HepG2 (cell line): ENCODE results near the gene THRB. TPM values are rescaled to one million over a fixed set of nuclear protein-coding genes. Genes with fewer than 3 reads are reported as not detected.
A peak's percentile ranks its signal among the peaks of the same experiment; 100 is the strongest.

Experiments
- FOXP4 ChIP-seq: sonication (generic); formaldehyde crosslinking; IDR thresholded peaks from 2 replicates; pipeline ENCODE4 v1.4.0; 2020; ENCODE audit warnings: missing genetic modification reagents
- HES4 ChIP-seq: sonication (generic); formaldehyde crosslinking; IDR thresholded peaks from 2 replicates; pipeline ENCODE4 v1.9.0; 2021; ENCODE audit warnings: mild to moderate bottlenecking, missing genetic modification reagents, borderline replicate concordance
- HNRNPL ChIP-seq: fragments of 200-400 bp; formaldehyde crosslinking; IDR thresholded peaks from 2 replicates; pipeline ENCODE4 v1.6.1; 2017; ENCODE audit warnings: mild to moderate bottlenecking, low read depth, low read length
- MED8 ChIP-seq: sonication (generic); formaldehyde crosslinking; IDR thresholded peaks from 2 replicates; pipeline ENCODE4 v1.8.1; 2023; ENCODE audit warnings: mild to moderate bottlenecking, missing genetic modification reagents; ENCODE audit not compliant: insufficient replicate concordance
- MEIS2 ChIP-seq: sonication (generic); formaldehyde crosslinking; IDR thresholded peaks from 2 replicates; pipeline ENCODE4 v1.9.0; 2021; ENCODE audit warnings: mild to moderate bottlenecking, missing genetic modification reagents
- NFIC ChIP-seq: IDR thresholded peaks from 2 replicates; pipeline ENCODE4 v1.6.1; 2012; ENCODE audit warnings: mild to moderate bottlenecking, low read length, inconsistent platforms
- PHF8 ChIP-seq: sonication (generic); formaldehyde crosslinking; IDR thresholded peaks from 2 replicates; pipeline ENCODE4 v1.5.0; 2020; ENCODE audit warnings: missing genetic modification reagents
- PPARG ChIP-seq: conservative IDR thresholded peaks from 2 replicates; pipeline ENCODE4 v1.6.1; 2016; ENCODE audit warnings: missing biosample characterization, missing genetic modification reagents
- SNAPC4 ChIP-seq: sonication (generic); formaldehyde crosslinking; IDR thresholded peaks from 2 replicates; pipeline ENCODE4 v1.4.0; 2020; ENCODE audit warnings: mild to moderate bottlenecking, missing genetic modification reagents
- TFE3 ChIP-seq: IDR thresholded peaks from 2 replicates; pipeline ENCODE4 v1.6.1; 2016
- ZBTB2 ChIP-seq: sonication (generic); formaldehyde crosslinking; IDR thresholded peaks from 2 replicates; pipeline ENCODE4 v1.8.0; 2022; ENCODE audit warnings: low read depth, missing genetic modification reagents
- ZHX1 ChIP-seq: sonication (generic); formaldehyde crosslinking; IDR thresholded peaks from 2 replicates; pipeline ENCODE4 v1.8.1; 2022; ENCODE audit warnings: low read depth, mild to moderate bottlenecking, missing genetic modification reagents
- ZNF597 ChIP-seq: sonication (generic); formaldehyde crosslinking; IDR thresholded peaks from 2 replicates; pipeline ENCODE4 v1.5.0; 2020; ENCODE audit warnings: missing genetic modification reagents
- polyA plus RNA-seq, 8 experiments: library from polyadenylated mRNA; depleted of rRNA in 3 of 8; stranded (reverse) in 7 of 8; unstranded in 1 of 8; fragments of >200 nt; fragmentation: Illumina TruSeq in 4 of 8; extraction: Trizol in 4 of 8; gene quantifications; 2 replicates each; pipeline versions ENCODE4 v1.2.1 to v1.2.3, GENCODE V29; 2011 to 2016; ENCODE audit warnings: low read depth in 4 of 8, missing spikeins in 1 of 8, mixed read lengths in 1 of 8; ENCODE audit not compliant: insufficient read depth in 1 of 8
- total RNA-seq, 5 experiments: library from RNA; depleted of rRNA; stranded (reverse); fragments of >200 nt; fragmentation: Illumina TruSeq; extraction: Trizol; gene quantifications; 2 replicates each; pipeline ENCODE4 v1.2.3, GENCODE V29; 2016; ENCODE audit warnings: low read depth in 1 of 5

The THRB gene
- total and polyA plus RNA-seq, 2 of the 13 experiments (the other 11 are each of a cell fraction or from before 2014, with no cell fraction given): 4.7 to 22.7 TPM

GRCh38 chr3:24495326-24495994 lies 810 bp upstream of the THRB start (continued):
- TF ChIP-seq ZHX1 (CRISPR knock-in tag) (0 out of 2 replicates have a peak, but pooled peaks have one; percentile 19), NFIC (no peak), MED8 (CRISPR knock-in tag) (peak; percentile 72), PPARG (CRISPR knock-in tag) (0 out of 2 replicates have a peak, but pooled peaks have one; percentile 24), ZNF597 (CRISPR knock-in tag) (no peak), HNRNPL (peak; percentile 77; the same call in 1 of the 2 replicates), TFE3 (CRISPR knock-in tag) (0 out of 2 replicates have a peak, but pooled peaks have one; percentile 41), PHF8 (peak; percentile 77), FOXP4 (peak; percentile 6; the same call in 1 of the 2 replicates), ZBTB2 (0 out of 2 replicates have a peak, but pooled peaks have one; percentile 6), MEIS2 (0 out of 2 replicates have a peak, but pooled peaks have one; percentile 22), HES4 (CRISPR knock-in tag) (peak; percentile 60), SNAPC4 (CRISPR knock-in tag) (peak; percentile 99)
